NCI-H510A (cell line): ENCODE data around the gene XIRP1.

Experiments
- DNase-seq: peaks from one replicate; lab custom pipeline; 2025; lab: John Stamatoyannopoulos, UW

XIRP1 gene

DNA sequence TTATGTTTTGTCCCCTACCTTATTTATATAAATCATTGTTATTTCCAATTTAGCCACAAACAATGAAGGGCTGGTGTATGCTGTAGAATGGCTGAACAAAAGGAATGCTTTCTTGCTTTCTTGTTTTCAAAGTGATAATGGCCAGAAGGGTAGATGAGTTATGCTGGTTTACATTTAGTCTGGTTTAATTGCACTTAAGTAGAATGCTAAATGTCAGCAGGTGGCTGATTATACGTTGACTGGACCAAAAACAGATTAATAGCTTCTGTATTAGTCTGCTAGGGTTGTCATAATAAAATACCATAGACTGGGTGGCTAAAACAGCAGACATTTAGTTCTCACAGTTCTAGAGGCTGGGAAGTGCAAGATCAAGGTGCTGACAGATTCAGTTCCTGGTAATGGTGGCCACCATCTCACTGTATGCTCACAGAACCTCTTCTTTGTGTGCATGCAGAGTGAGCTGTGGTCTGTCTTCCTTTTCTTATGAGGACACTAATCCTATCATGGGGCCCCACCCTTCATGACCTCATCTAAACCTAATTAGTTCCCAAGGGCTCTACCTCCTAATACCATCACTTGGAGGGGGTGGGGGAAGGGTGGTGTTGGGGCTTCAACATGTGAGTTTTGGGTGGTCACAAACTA is 17.1 kb upstream of the XIRP1 start:
- no peak for DNase-seq

DNA sequence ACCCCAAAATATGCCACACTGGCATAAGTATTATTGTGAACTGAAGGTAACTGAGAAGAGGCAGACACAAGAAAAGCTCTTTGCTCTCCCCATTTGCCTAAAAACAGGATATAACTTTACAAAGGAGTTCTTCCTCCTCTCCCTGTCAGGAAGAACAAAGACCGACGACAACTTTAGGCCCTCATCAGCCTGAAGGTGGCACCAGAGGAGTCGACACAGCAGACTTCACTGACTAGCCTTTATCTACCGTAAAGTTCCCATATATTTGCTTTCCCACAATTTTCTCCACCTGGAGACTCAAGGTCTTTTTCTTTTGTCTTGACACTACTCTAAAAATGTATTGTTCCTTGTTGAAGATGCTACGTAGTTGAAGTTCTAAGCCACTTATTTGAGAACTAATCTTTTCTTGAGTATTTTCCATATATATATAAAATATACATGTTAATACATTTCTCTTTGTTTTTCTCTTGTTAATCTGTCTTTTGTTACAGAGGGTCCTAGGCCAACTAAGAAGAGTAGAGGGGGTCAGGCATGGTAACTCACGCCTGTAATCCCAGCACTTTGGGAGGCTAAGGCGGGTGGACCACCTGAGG is 16.2 kb upstream of the XIRP1 start:
- peak; percentile 18 for DNase-seq

- peak; percentile 41 for DNase-seq
These were observed 15.2 kb upstream of the XIRP1 start for GRCh38 chr3:39207361-39208186.

- no peak for DNase-seq
These were observed 13.6 kb upstream of the XIRP1 start for GRCh38 chr3:39205919-39206516.

DNA sequence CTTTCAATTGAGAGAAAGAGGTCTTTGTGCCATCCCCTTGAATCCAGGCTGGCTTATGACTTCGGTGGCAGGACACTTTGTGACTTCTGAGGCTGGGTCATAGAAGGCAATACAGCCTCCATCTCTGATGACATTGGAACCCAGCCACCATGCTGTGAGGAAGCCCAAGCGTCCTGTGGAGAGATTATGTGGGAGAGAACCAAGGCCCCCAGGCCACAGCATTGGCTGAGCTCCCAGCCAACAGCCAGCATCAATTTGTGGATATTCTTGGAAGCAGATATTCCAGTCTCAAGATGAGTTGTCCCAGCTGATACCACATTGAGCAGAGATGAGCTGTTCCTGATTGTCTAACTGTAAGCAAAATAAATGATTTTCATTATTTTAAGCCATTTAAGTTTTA is 12.7 kb upstream of the XIRP1 start:
- DNase-seq = no peak

DNA sequence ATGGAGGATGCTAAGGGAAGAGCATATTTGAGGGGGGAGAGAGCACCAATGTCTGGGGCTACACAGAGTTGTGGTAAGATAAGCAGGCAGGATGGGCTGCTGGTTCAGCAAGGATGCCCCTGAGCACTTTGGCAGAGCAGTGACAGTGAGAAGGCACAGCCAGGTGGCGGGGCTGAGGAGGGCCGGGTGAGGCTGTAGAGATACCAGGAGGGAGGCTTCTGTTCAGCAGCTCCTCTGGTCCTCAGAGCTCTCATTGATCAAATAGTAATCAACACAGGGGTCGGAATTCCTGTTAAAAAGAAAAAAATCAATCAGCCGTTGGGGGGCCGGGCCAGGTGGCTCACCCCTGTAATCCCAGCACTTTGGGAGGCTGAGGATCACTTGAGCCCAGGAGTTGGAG is 11.5 kb upstream of the XIRP1 start:
- no peak for DNase-seq

- no peak for DNase-seq
These were observed 11.0 kb upstream of the XIRP1 start for GRCh38 chr3:39203402-39203801.

- DNase-seq = no peak
These were observed 9.7 kb upstream of the XIRP1 start for GRCh38 chr3:39202094-39202493.

GRCh38 chr3:39196671-39197356 is 4.4 kb upstream of the XIRP1 start:
- no peak for DNase-seq

DNA sequence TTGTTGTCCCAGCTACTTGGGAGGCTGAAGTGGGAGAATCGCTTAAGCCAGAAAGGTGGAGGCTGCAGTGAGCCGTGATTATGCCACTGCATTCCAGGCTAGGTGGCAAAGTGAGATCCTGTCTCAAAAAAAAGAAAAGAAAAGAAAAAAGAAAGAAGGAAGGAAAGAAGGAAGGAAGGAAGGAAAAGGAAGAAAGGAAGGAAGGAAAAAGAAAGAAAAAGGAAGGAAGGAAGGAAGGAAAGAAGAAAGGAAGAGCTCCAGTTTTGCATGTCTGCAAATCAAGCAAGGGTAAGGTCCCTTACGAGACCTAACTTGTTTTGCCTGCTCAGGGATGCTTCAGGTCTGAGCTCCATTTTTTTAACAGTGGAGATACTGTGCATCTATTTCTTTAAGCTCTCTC is 3.6 kb upstream of the XIRP1 start:
- DNase-seq = no peak

GRCh38 chr3:39193391-39193790 is 996 bp upstream of the XIRP1 start:
- DNase-seq = no peak

DNA sequence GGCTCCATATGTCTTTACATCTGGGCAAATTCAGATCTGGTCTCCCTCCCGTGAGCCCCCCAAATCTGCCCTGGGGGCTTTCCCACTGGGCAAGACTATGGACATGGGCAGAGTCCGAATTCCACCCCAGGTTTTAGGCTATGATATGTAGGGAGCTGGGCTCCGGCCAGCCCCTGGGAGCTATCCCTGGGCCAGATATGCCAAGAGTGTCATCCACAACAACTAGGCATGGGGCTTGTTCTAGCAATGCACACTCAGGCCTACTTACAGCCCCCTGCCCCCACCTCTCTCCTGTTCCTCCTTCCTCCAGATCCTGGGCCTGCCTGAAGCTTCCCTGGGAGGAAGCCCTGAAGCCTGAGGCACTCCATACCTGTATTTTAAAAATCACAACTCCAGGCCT is 622 bp downstream of the XIRP1 start:
- DNase-seq = no peak

GRCh38 chr3:39191111-39191510 is 1.3 kb downstream of the XIRP1 start:
- no peak for DNase-seq

- DNase-seq = no peak
These were observed 1.9 kb downstream of the XIRP1 start for GRCh38 chr3:39190281-39191025.

DNA sequence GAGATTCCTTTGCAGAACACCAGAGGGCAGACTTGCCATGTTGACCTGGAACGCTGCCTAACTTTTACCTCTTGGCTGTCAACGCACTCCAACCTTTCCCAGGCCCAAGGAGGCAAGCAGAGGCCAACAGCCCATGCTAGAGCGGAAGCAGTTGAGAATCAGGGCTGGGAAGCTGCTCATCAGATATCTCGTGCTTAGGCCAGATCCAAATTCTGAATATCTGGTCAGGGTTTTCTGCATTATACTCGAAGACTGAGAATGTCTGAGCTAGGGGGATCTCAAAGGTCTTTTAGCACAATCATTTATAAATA is 2.5 kb downstream of the XIRP1 start:
- DNase-seq = peak; percentile 20

- DNase-seq = no peak
These were observed 3.0 kb downstream of the XIRP1 start for GRCh38 chr3:39189150-39189958.

DNA sequence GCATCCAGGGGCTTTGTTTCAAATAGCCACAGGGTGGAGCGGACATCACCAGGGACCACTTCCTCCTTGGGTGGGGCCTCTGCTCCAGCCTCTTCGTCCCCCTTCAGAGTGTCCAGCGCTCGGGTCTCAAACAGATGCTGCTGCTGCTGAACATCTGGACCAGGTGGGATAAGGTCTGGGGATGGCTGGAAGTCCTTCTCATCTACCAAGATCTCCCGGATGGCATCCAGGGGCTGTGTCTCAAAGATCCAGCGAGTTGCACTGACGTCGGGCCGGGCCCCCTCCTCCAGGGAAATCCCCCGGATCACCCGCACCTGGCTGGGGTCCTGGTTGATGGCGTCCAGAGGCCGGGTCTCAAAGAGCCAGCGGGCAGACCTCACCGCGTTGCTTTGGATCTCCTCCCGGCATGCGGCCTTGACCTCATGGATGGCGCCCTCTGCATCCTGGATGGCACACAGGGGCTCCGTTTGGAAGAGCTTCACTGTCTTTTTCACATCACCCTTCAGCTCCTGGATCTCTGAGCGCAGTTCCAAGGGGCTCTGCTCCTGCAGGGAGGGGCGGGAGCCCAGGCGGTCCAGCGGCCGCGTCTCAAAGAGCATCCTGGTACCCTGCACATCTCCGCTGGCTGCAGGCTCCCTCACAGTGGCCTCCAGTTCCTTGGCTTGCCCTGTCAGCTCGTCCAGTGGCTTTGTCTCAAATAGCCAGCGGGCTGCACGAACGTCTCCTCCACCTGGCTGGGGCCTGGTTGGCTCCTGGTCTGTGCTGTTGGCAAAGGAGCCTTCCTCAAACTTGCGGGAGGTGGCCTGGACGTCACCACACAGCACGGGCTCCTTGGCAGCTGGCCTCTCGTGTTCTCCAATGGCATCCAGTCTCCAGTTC is 3.9 kb downstream of the XIRP1 start:
- DNase-seq = no peak

GRCh38 chr3:39187372-39188155 is 4.8 kb downstream of the XIRP1 start:
- no peak for DNase-seq

DNA sequence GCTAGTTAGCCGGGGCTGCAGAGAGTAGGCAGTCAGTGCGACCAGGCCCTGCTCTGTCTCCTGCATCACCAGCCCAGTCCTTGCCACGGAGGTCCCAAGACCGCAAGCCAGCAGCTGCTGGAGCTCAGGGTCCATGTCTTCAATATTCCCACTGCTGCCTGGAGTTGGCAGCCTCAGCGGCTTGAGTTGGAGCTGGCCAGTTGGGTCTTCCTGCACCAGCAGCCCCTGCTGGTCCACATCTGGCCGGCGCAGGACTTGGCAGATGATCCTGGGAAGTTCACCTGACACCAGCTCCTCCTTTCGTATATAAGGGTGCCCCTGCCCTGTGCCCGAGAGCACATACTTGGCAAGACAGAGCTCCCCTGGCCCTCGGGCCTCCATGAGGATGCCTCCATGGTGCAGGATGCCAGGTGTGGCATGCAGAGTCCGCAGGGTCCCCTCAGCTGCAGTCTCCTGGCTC is 5.7 kb downstream of the XIRP1 start:
- DNase-seq = no peak
